ENCODE results near the gene CLIP1.

The CLIP1 gene

DNA sequence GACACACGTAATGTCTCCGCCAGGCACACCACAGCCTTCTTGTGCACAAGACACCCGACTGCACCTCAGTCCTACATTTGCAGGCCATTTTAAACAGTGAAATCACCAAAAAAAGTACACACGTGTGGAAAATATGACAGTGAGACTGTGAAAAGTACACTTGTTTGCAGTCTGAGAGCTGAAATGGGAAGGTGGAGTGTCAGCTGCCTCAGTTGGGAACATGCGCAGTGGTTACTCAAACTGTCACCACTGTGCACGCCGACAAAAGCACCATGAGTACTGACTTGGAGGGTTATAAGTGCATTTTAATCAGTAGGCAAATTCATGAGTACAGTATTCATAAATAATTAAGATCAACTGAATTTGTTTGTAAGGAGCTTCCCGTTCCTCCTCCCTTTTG is 171.9 kb downstream of the CLIP1 start:
- no peak for DNase-seq

GRCh38 chr12:122250047-122250446 is 172.4 kb downstream of the CLIP1 start:
- DNase-seq, result no peak

DNA sequence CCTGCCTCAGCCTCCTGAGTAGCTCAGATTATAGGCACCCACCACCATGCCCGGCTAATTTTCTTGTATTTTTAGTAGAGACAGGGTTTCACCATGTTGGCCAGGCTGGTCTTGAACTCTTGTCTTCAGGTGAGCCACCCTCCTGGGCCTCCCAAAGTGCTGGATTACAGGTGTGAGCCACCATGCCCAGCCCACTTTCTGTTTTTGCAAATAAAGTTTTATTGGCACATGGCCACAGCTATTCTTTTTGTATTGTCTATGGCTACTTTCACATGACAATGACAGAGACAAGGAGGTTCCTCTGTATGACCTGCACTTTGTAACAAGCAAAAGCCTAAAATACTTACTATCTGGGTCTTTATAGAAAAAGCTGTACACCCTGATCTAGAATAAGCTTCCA is 176.9 kb downstream of the CLIP1 start:
- DNase-seq, result no peak

- no peak for DNase-seq
These were observed 177.7 kb downstream of the CLIP1 start for GRCh38 chr12:122244565-122245371.

GRCh38 chr12:122243965-122244364 is 178.5 kb downstream of the CLIP1 start:
- no peak for DNase-seq

DNA sequence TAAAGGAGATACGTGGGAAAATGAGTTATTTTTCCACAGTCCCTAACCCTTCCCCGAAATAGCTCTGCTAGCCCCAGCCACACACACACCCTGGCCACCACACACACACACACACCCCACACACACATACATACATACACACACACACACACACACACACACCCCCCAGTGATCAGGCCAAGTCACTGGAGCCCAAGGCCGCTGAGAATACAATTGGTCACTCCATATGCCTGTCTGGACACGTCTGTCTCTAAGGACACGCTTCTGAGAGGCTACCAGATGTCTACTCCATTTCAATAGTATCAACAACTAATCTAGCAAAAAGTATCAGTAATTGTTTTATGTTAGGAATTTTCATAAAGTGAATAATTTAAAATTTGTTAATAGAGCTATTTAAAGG is 183.6 kb downstream of the CLIP1 start:
- no peak for DNase-seq

- no peak for DNase-seq
These were observed 186.7 kb downstream of the CLIP1 start for GRCh38 chr12:122235741-122236140.

DNA sequence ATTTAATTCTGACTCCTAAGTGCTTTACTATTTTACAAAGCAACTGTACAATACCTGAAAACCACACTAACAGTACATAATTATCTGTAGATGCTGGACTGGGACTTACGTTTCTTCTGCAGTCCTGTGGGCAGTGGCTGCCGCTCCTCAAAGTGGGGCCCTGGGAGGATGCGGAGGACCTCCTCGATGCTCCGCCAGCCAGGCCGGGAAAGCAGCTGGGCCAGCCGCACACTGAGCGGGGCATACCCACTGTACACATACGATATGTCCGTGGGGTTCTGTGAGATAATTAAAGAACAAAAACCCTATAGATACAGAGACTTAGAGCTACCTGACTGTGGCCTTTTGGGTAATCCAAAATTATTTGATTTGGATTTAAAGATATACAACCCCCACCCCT is 189.8 kb downstream of the CLIP1 start:
- no peak for DNase-seq

DNA sequence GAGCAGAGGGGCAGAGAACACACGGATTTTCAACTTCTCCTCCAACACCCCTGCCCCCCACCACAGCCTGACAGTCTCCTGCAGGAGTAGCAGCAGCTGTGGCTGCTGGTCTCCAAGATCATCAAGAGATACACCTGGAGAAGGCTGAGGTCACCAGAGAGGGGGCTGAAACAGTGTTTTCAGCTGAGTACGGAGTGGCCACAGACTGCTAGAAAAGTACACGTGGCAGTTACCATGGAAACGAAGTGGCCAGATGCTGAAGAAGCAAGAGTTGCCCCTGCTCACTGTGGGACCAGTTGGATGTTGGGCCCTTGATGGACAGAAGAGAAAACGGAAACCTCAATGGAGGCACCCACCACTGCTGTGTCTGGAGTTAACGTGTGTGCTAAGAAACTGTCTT is 191.7 kb downstream of the CLIP1 start:
- no peak for DNase-seq

GRCh38 chr12:122228092-122228491 is 194.4 kb downstream of the CLIP1 start:
- no peak for DNase-seq

- no peak for DNase-seq
These were observed 195.1 kb downstream of the CLIP1 start for GRCh38 chr12:122227341-122227740.

DNA sequence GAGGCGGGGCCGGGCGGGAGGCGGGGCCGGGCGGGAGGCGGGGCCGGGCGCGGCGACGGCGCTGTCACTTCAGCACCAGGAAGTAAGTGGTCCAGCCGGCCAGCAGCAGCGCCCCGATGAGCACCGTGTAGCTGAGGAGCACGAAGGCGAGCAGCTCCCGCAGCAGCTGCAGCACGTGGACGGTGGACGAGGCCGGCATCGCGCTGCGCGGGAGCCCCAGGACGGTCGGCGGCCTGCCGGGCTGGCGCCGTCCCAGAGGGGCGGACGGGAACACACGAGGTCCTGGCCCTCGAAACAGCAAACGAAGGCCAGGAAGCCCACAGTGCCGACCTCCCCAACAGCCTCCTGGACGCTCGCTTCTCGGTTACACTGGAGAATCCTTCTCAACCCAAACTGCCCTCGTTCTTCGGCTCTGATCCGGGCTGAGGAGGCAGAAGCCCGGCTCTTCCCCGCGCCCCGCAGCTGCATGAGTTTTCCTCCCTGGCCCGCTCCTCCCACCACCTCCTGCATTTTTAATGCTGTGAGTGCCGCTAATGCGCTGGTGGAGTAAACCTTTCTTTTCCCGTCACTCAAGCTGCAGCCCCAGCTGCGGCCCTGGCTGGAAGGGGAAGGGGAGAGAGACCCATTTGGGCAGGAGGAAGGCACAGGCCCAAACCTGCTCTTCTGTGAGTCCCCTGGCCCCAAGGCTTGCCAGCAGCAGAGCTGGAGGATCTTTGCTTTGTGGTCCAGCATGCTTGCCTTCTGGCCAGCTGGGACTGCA is 195.9 kb downstream of the CLIP1 start:
- DNase-seq, result no peak

GRCh38 chr12:122225683-122226365 is 196.6 kb downstream of the CLIP1 start, which contains the start of gene DIABLO:
Gene DIABLO, minus strand, starts transcription at chr12:122226052. Its CDS starts 38 bp downstream, at chr12:122226014.
- DNase-seq, result peak; percentile 65 to 100 (median 100)
